HG03039 (cell line): Measurements from ENCODE around the gene SCNN1B.

Source experiments
- ATAC-seq: cut with Tn5 transposase; IDR thresholded peaks from one replicate; pipeline ENCODE4 v1.9.1; 2021; ENCODE audit warnings: mild to moderate bottlenecking, moderate library complexity; ENCODE audit not compliant: unreplicated experiment

SCNN1B gene

DNA sequence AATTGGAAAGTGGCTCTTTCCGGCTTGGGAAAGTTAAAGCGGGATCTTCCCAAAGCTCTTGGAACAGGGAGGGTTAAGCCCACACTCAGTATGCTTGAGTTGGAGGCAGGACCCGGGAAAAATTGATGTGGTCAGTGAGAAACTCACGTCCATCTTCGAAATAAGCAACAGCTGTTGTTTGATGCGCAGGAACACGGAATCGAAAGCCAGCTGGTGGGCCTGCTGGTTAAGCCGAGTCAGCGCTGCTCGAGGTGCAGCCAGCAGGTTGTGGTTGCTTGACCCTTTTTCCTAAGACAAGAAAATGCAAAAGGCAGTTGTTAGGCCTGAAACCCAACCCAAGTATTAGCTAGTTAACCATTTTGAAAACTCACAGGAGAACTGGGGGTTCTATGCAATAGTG, 101.4 kb downstream of the SCNN1B start:
- no peak for ATAC-seq

DNA sequence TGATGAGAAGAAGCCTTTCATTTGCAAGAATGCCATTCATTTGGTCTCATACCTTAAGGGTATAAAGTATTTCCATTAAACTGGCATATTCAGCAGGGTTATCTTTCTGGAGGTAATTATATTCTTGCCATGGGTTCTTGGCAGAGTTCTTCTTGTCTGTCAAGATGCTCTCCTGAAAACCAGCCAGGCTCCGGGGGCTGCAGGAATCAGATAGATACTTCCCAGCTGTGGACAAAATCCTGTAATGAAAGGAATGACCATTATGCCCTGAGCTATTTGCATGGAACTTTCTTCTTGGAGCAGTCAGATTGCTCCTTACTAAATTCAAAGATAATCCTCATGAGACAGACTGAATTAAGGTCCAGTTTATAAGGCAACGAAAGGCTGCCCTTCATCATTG, 103.9 kb downstream of the SCNN1B start:
- ATAC-seq, result no peak

DNA sequence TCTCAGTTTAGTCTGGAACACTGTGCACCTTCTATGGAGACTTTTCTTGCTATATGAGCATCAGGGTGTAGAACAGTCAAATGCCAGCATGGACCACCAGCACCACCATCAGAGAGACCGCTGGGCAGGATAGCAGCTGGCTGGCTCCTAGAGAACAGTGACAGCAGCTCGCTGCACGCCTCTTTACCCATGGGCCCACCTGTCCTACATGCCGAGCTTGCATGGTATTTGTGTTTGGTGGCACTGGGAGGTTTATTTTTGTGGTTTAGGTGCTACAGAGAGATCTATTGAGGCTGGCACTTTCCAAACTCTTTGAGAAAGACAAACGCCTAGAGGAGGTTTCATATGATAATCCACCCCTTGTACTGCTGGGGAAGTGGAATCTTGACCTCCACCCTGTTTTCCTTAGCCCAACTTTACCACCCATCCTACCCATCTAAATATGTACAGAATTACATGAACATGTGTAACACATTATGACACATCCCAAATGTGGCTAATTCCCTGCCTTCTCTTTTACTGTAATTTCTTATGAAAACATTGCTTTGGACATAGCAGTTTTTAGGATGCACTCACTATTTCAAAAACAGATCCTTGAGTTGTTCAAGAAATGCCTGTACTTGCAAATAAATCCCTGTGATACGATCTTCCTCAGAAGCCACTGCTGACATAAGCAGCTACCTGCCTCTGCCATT, 104.6 kb downstream of the SCNN1B start:
- ATAC-seq, result no peak

DNA sequence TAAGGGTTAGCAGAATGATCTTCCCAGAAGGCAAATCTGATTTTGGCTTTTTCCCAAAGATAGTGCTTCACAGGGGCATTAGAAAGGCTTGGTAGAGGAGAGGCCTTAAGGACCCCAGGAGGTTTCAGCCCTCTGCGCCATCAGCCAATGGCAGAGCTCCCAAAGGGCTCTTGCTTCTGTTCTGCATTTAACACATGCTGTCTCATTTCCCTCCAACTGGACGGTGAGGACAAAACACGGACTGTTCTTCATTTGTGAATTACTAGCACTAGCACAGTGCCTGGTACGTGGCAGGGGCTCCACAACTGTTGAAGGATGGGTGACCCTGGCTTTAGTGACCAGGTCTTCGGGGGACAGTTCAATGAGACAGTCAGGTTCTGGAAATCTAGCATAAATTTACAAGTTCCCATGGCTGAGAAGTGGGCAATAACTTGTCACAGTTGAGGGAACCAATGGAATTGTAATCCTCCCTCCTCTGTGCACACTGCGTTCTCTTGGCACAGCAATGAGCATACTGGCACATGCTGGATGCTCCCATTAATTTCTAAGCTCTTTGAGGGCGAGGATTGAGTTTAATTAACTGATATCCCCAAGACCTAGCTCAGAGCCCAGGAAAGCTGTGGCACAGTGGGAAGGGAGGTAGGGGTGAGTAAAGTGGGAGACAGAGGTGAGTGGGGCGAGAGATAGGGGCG, 105.5 kb downstream of the SCNN1B start:
- ATAC-seq, result no peak

DNA sequence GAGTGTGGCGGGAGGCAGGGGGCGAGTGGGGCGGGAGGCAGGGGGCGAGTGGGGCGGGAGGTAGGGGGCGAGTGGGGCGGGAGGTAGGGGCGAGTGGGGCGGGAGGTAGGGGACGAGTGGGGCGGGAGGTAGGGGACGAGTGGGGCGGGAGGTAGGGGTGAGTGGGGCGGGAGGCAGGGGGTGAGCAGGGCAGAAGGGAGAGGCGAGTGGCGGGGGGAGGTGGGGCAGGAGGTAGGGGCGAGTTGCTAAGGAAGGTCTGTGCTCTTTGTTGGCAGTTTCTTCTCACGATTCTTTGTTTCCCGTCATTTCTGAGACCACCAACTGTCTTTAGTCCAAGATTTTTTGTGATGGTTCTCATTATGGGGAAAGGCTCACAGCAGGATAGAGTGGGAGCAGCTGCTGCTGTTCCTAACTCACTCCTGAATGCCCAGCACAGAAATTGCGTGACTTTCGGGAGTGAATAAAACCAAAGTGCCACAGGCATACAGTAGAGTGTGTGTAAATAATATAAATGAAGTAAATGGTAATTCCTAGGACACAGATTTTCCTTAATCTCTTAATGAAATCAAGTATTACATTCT, 106.2 kb downstream of the SCNN1B start:
- no peak for ATAC-seq

DNA sequence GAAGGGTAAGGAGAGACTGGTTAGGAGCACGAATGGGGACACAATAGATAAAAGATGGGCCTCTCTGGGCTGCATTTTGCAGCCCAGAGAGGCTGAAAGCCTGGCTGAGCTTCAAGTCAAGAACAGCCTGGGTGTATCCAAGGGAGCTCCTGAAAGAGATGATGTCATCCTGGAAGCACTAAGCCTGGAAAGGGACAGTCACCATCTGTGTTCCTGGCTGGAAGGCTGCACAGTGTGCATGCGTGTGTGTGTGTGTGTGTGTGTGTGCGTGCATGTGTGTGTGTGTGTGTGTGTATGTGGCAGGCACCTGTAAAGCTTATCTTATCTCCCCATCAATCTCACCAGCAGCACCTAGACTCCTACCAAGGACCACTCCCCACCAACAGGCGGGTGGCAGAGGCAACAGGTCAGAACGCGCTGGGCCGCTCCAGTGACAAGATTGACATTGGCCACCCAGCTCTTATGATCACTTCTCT, 106.8 kb downstream of the SCNN1B start:
- ATAC-seq, result no peak

DNA sequence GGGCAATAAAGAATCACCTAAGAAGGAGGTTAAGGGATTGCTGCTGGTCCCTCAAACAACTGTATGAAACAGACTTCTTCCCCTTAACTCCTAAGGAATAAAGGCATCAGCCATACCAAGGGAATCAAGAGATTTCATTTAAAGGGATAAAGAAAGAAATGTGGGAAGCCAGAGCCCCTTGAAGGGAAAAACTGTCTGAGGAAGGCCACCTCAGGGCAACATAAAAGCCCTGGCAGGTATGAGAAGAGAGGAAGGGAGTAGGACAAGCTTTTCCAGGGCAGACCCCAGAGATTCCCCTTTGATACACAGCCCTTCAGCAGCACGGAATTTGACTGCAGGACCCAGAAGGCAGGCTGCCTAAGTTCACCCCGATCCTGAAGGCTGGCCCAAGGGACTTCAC, 107.4 kb downstream of the SCNN1B start:
- ATAC-seq, result no peak

DNA sequence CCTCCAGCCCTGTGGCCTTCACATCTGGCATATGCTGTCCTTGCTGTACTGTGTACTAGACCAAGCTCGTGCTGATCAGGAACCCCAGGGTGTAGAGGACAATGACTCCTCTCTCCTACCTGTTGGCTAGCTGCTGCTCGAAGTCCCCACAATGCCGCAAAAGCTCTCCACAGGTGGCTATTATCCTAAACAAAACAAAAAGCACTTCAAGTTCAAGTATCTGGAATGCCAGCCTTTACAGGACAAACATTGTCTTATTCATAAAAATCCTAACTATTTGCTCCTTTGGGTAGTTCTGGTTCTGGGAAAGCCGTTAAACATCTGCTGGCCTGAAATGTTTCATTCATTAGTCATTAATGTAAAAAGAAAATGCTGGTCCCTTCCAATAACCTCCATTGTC, 108.1 kb downstream of the SCNN1B start:
- no peak for ATAC-seq

DNA sequence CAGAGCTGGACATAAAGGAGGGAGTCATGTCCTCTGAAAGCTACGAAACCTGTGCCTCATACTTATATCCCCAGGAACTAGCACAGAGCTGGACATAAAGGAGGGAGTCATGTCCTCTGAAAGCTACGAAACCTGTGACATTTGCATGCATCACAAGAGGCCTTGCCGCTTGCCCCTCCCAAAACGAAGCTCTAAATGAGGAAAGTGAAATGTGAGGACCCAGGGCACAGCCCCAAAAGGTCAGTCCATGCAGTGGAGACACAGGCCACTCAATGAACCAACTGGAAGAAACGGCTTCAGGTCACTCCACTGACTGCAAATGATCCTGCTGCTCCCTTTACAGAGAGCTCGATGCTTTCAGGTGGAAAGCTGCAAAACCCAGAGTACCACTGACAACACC, 112.6 kb downstream of the SCNN1B start:
- no peak for ATAC-seq

DNA sequence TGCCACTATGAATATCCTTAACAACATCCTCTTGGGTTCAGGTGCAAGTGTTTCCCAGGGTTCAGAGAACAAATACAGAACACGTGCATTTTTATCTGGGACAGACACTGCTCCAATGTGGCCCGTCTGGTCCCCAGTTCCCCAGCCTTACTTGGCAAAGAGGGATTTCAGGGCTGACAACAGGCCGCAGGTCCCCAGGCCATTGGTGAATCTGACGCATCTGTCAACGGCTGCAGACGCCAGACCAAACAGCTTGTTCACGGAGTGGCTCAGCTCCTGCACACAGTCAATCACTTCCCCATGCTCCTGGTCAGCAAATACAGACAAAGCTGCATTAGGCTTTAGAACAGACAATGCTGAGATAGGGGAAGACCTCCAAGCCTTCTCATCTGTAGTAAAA, 114.7 kb downstream of the SCNN1B start:
- ATAC-seq, result no peak

DNA sequence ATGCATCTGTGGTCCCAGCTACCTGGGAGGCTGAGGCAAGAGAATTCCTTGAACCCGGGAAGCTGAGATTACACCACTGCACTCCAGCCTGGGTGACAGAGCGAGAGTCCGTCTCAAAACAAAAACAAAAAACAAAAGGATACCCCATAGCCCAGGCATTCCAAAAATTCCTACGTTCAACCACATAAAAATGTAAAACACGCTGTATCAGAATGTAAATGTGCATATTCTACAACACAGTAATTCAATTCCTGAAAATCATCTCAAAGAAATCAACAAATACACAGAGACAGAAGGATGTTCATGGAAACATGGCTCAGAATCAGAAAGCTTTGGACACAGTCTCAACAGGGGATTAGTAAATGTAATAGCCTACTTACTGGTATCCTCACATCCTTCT, 117.9 kb downstream of the SCNN1B start:
- ATAC-seq, result no peak

DNA sequence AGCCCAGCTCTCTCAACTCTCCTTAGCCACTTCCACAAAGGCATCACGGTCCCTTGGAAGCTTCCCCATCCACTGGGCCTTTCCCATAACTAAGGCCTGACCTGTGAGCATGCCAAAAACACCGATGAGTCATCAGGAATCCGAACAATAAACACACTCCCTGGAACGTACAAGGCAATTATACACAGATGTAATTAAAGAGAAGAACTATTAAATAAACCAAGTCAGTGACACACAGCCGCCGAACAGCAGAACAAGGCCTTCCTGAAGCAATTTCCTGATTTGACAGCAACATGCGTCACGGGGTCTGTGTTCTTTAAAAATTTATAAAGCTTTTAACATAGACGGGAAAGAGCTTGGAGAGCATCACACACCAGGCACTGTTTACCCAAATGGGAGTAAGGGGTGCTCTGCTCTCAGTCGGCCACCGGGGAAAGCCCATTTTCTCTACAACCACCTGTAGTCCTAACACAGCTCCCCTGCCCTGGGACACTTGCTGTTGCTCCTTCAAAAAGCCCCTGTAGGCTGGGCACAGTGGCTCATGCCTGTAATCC, 121.5 kb downstream of the SCNN1B start:
- ATAC-seq, result no peak

DNA sequence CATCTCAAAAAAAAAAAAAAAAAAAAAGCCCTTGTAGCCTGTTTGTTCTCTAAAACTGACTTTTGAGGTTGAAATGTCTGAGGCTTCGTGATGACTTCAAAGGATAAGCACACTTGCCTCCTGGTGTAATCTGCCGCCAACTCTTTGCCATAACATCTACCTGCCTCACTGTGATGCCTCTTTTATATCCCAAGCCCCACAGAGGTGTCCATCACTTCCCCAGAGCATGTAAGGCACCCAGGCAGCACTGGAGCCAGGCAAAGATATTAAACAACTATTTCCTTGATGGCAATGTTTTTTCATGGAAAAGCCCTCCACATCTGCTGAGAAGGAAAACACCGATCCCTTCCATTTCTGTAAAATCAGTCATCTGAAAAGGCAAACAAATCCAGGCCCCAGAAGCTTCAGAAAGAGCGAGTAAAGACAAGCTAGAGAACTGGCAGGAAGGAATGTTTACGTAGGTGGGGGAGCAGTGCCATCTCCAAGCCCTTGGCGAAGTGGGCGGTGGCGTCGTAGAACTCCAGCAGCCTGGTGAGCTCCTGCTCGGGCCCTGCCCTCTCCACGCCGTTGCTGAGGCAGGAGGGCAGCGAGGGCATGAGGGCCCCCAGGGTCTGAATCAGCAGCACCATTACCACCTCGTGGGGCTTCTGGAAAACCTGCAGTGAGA, 122.3 kb downstream of the SCNN1B start:
- no peak for ATAC-seq

DNA sequence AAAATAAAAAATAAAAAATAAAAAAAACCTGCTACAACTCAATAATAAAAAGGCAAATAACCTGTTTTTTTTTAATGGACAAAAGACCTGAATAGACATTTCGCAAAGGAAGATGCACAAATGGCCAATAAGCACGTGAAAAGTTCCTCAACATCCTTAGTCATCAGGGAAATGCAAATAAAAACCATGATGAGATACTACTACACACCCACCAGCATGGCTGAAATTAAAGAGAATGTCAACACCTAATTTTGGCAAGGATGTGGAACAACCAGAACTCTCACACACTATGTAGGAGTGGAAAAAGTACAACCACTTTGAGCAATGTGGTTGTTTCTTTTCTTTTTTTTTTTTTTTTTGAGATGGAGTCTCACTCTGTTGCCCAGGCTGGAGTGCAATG, 126.2 kb downstream of the SCNN1B start:
- ATAC-seq, result no peak
